HG02588 (cell line): ENCODE data around the gene CAB39L.
"Not testable (repeated sequence)": the region's sequence is repeated elsewhere in the genome, so short reads cannot be mapped to it uniquely, and the experiment has no call there.

Experiments used
- ATAC-seq: cut with Tn5 transposase; IDR thresholded peaks from one replicate; pipeline ENCODE4 v1.9.1; 2021; ENCODE audit warnings: mild to moderate bottlenecking, moderate library complexity; ENCODE audit not compliant: unreplicated experiment

The CAB39L gene

DNA sequence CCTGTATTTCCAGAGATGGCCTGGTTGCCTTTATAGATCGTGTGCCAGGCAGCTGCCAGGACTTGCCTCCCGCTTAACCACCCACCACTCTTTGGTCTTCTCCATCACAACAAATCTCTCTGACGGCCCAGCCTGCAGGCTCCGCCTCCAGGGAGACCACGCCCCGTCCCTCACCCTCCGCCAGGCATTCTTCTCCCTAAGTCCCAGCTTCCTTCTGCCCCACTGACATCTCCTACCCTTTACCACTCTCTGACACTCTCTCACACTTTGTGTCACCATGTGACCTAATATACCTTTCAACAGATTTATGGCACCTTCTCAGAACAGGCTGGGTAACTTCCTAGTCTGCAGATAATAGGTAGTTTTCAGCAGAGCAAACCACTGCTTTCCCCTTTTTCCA is 95.1 kb downstream of the CAB39L start:
- ATAC-seq: no peak

- no peak for ATAC-seq
These were observed 96.0 kb downstream of the CAB39L start for GRCh38 chr13:49347650-49348385.

- ATAC-seq: no peak
These were observed 97.4 kb downstream of the CAB39L start for GRCh38 chr13:49346460-49346859.

GRCh38 chr13:49343731-49344130 is 100.1 kb downstream of the CAB39L start:
- ATAC-seq: no peak

- no peak for ATAC-seq
These were observed 100.6 kb downstream of the CAB39L start for GRCh38 chr13:49343255-49343654.

DNA sequence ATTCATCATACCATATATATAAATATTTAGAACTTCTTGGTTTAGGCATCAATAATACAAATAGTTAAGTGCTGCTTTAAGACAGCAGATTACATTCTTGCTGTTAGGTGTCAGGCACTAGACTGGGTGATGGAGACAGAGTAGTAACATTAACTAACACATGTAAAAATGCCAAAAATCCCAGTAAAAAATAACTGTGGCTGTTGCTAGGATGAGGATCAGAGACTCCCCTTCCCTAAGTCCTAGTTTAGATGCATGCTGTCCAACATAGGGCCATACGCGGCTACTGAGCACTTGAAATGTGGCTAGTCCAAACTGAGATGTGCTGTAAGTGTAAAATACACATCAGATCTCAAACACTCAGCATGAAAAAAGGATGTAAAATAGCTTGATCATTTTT is 101.4 kb downstream of the CAB39L start:
- ATAC-seq: no peak

DNA sequence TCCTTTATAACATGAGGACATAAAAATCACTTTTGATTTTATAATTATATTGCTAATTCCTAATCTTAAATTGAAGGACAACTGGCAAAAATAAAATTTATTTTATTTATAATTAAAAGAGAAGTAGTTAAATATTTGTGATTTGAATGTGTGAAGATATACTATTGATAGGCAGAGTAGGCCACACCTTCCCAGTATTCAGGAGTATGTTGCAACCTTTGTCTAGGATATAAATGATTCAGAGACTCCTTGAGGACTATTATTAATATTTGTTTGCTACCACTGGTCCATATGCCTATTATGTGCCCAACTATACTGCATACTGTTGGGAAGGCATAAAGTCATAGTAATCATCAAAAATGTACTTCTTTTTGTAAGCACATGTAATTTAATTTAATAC is 101.9 kb downstream of the CAB39L start:
- ATAC-seq: no peak

GRCh38 chr13:49341517-49341916 is 102.3 kb downstream of the CAB39L start:
- no peak for ATAC-seq

- no peak for ATAC-seq
These were observed 103.7 kb downstream of the CAB39L start for GRCh38 chr13:49340161-49340560.

DNA sequence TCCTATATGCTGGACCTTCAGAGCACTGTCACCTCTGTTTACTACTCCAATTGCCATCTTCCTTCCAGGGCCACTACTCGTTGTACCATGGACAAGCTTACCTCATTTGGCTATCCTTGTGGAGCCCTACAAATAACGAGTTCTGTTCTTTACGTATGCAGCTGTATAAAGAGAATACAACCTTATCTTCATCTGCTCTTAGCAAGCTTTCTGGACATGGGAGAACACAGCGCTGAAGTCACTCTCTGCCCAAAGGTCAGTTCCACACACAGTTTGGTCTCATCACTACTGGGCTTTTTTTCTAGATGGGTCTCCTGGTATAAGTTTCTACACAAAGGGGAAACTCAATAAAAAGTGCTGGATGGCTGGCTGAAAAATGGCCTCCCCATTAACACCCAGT is 107.2 kb downstream of the CAB39L start:
- ATAC-seq: no peak

DNA sequence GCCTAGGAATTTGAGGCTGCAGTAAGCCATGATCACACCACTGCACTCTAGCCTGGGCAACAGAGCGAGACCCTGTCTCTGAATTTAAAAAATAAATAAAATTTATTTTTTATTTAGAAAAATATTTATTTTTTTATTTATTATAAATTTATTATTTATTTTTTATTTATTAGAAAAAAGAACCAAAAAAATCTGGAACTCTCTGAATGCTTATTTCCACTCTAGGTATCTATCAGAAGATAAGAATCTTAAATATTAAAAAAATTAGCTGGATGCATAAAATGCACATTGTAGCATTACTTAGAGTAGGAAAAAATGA is 113.4 kb downstream of the CAB39L start:
- no peak for ATAC-seq

- no peak for ATAC-seq
These were observed 113.9 kb downstream of the CAB39L start for GRCh38 chr13:49329831-49330545.

DNA sequence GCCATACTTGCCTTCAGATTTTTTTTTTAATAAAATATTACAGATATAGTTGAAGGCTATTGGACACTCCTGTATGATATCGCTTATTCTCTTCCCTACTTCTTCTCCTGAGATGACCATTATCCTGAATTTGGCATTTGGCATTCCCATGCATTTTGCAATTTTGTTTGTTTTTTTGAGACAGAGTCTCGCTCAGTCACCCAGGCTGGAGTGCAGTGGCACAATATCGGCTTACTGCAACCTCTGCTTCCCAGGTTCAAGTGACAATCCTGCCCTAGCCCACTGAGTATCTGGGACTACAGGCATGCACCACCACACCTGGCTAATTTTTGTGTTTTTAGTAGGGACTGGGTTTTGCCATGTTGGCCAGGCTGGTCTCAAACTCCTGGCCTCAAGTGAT is 116.7 kb downstream of the CAB39L start:
- not testable (repeated sequence) for ATAC-seq

- ATAC-seq: no peak
These were observed 117.5 kb downstream of the CAB39L start for GRCh38 chr13:49326222-49326917.

DNA sequence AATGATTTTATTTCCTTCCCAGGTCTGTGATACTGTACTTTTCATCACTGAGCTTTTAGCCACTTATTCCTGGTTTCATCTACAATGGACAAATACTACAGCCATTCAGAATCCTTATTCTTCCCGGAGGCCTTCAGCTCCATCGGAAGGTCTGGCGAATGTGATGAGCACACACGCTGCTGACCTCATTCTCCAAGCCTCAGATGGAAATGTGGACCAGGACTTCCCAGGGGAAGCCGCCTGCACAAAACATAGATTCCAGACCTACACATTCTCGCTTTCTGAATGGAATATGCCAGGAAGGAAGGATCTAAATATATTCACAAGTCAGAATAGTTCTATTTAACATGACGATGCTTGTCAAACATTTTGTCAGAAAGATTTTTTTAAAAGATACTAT is 120.5 kb downstream of the CAB39L start:
- no peak for ATAC-seq

DNA sequence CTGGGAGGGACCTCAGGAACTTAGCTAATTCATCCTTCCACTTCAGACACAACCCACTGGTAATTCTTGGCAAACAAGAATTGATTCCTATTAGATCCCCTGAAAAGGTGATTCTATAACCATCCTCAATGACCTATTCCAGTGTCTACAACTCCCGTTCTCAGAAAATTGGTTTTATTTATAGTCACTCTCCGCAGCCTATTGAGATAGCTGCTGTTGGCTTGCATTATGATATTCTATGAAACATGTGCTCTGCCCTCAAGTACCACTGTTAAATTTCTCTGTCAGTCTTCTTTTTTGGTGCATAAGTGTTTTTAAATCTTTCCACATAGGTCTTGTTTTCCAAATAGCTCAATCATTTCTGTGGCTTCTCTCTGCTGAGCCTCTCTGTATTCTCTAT is 121.2 kb downstream of the CAB39L start:
- no peak for ATAC-seq

- ATAC-seq: no peak
These were observed 122.9 kb downstream of the CAB39L start for GRCh38 chr13:49320975-49321374.

- no peak for ATAC-seq
These were observed 123.9 kb downstream of the CAB39L start for GRCh38 chr13:49319951-49320350.

- ATAC-seq: no peak
These were observed 124.3 kb downstream of the CAB39L start for GRCh38 chr13:49319551-49319950.

DNA sequence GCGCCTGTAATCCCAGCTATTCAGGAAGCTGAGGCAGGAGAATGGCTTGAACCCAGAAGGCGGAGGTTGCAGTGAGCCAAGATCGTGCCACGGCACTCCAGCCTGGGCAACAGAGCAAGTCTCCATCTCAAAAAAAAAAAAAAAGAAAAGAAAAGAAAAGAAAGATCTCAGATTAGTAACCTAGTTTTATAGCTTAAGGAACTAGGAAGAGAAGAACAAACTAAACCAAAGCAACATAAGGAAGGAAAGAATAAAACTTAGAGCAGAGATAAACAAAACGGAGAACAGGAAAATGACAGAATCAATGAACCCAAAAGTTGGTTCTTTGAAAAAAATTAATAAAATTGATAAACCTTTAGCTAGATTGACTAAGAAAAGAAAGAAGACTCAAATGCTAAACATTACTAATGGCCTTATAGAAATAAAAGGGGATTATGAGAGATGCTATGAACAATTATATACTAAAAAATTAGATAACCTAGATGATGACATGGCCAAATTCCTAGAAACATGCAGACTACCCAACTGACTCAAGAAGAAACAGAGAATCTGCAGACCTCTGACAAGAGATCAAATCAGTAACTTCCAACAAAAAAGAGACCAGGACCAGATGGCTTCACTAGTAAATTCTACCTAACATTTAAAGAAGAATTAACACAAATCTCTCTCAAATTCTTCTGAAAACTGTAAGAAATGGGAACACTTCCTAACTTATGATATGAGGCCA is 127.9 kb downstream of the CAB39L start:
- ATAC-seq: no peak

GRCh38 chr13:49315036-49315565 is 128.8 kb downstream of the CAB39L start:
- no peak for ATAC-seq
